OCI-LY3 (cell line): ENCODE data around the gene MAD1L1.

Experiments
- EZH2phosphoT487 ChIP-seq: fragments of 200-600 bp; shearing (Covaris generic); IDR thresholded peaks from 2 replicates; pipeline ENCODE4 v1.6.1; 2018; ENCODE audit warnings: antibody characterized with exemption, mixed run types, low read depth
- TF ChIP-seq, protein P1 (sequence below): fragments of 200-600, 300-600 bp; sonication (generic); IDR thresholded peaks from 2 replicates; pipeline ENCODE4 v1.5.1; 2014; ENCODE audit warnings: antibody characterized with exemption, low read length, low read depth

DNA sequence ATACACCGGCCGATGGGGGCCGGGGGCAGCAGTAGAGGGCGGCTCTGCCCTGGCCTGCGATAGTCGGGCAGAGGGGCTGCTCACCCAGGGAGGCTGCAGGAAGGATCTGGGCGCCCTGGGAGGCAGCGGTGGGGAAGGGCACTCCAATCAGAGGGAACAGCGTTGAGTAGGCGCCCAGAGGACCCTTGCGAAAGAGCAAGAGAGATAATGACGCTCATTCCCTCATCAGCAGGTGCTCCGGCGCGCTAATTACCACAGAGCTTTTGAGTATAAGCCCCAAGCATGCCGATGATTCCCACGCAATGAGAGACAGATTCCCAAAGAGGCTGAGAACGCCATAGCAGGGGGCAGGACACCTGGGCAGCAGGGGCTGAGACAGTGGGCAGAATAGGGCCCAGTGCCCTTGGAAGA lies 215.3 kb downstream of the MAD1L1 start:
- TF ChIP-seq, protein P1, sequence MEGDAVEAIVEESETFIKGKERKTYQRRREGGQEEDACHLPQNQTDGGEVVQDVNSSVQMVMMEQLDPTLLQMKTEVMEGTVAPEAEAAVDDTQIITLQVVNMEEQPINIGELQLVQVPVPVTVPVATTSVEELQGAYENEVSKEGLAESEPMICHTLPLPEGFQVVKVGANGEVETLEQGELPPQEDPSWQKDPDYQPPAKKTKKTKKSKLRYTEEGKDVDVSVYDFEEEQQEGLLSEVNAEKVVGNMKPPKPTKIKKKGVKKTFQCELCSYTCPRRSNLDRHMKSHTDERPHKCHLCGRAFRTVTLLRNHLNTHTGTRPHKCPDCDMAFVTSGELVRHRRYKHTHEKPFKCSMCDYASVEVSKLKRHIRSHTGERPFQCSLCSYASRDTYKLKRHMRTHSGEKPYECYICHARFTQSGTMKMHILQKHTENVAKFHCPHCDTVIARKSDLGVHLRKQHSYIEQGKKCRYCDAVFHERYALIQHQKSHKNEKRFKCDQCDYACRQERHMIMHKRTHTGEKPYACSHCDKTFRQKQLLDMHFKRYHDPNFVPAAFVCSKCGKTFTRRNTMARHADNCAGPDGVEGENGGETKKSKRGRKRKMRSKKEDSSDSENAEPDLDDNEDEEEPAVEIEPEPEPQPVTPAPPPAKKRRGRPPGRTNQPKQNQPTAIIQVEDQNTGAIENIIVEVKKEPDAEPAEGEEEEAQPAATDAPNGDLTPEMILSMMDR, result no peak
- TF ChIP-seq EZH2phosphoT487, result no peak
